Psoas muscle (tissue), 8 donors: ENCODE results near the gene SNX12. TPM values are rescaled to one million over a fixed set of nuclear protein-coding genes. Genes with fewer than 3 reads are reported as not detected.

Experiments
- ATAC-seq, 4 donors: fragments of 200-7000 bp; cut with Tn5 transposase; one replicate each; pipeline ENCODE4 v1.9.1; 2020; ENCODE audit warnings: moderate library complexity in 3 of 4, mild to moderate bottlenecking in 2 of 4
- DNase-seq, 2 donors: peaks; one replicate each; pipeline ENCODE4 v3.0.0-alpha.2; 2020
- H3K27ac ChIP-seq: fragments of 200-600 bp; one replicate; pipeline ENCODE4 v1.8.0; 2022
- H3K27me3 ChIP-seq, 3 donors: fragments of 200-600 bp in 1 of 3; one replicate each; pipeline versions ENCODE4 v1.6.1 to v1.8.0; 2013 to 2022; ENCODE audit warnings: low read length in 2 of 3, mild to moderate bottlenecking in 2 of 3, moderate library complexity in 1 of 3; ENCODE audit not compliant: insufficient read depth in 3 of 3
- H3K36me3 ChIP-seq, 2 donors: fragments of 200-600 bp in 1 of 2; one replicate each; pipeline versions ENCODE4 v1.6.1 to v1.8.0; 2013 to 2022; ENCODE audit warnings: low read depth in 1 of 2, mild to moderate bottlenecking in 1 of 2, moderate library complexity in 1 of 2; ENCODE audit not compliant: insufficient read depth in 1 of 2
- H3K4me1 ChIP-seq: fragments of 200-600 bp; one replicate; pipeline ENCODE4 v1.8.0; 2022
- H3K4me3 ChIP-seq: fragments of 200-600 bp; one replicate; pipeline ENCODE4 v1.8.0; 2022; ENCODE audit warnings: mild to moderate bottlenecking
- H3K9me3 ChIP-seq: fragments of 200-600 bp; one replicate; pipeline ENCODE4 v1.8.0; 2022
- WGBS, 3 donors: extraction: QIAGEN DNeasy Blood & Tissue Kit; methylation state at CpG; one replicate each; pipeline versions ENCODE4 v1.1.6 to v1.1.7; 2013; 5-methylcytosine and 5-hydroxymethylcytosine counted together
- intact Hi-C, 2 donors: fragments of 100-400 bp; cut with DNase I; formaldehyde crosslinking; loops; one replicate each; pipeline versions ENCODE4 v1.11.0 to v1.14.2; 2022
- polyA plus RNA-seq, 3 donors: library from polyadenylated mRNA; stranded (reverse); fragments of 200-250 nt; gene quantifications; one replicate each; pipeline ENCODE4 v1.2.3, GENCODE V29; 2013
- total RNA-seq, 4 donors: library from RNA; stranded (reverse); fragmentation: NEBNext Ultra II Directional in 2 of 4; extraction: Animal tissue kit (Norgen Biotek cat#: 25700) in 2 of 4; gene quantifications; one replicate each; pipeline versions ENCODE4 v1.2.1 to v1.2.4, GENCODE V29; 2021 to 2023
- TF ChIP-seq, protein P1 (sequence below): fragments of 200-600 bp; IDR thresholded peaks from one replicate; pipeline ENCODE4 v1.8.0; 2022; ENCODE audit warnings: antibody characterized with exemption
- donor health status: healthy with polysubstance abuse.
- donor health status: DM: no; HTN: no; CAD: no; lungs with moderate emphysema.
- donor health status: Bipolar disorder and iron deficiency.
- donor health status: healthy.
- donor health status: DM: yes; HTN: yes; CAD: no.
- donor health status: DM: no; HTN: no; CAD: no.
- donor health status: DM: no; HTN: no; CAD: no.
- donor health status: DM: yes; HTN: yes; CAD: no.

SNX12 gene
- total and polyA plus RNA-seq, 7 donors = 28.0 to 55.6 (median 37.1) TPM

DNA sequence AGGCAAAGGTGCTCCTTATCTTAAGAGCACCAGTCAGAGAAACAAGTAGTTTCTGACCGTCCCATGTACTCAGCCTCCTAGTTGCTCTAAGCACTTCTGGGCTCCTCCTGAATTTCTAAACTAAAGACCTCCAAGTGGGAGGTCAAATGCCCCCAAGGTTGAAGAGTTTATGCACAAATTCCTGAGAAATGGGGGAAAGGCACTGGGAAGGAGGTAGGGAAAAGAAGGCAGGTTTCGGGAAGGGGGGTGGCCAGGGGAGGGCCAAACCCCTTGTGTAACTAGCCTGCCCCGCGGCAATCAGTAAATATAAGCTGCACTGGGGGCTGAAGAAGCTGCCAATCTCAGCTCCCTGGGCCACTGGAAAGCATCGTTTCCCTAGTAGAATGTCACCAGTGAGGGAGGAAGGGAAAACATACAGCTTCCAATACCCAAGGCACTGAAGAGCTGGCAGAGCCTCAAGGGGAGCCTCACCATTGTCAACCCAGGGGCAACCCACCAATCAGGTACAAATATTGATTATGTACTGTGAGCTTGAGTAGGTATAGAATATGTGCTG lies 30.9 kb upstream of the SNX12 start:
- Histone ChIP-seq H3K27me3 (peaks cover 0 to 21% (median 0%) of the 10 kb centered on the region in 3 donors), H3K9me3 (no peaks in the 10 kb centered on the region), H3K27ac (no peak overlapping the region), H3K4me3 (no peak overlapping the region), H3K4me1 (no peaks in the 10 kb centered on the region), H3K36me3 (peaks cover 0 to 8% of the 10 kb centered on the region in 2 donors)
- intact Hi-C loops = no loop called here
- ATAC-seq (no peak), DNase-seq (no peak)
- TF ChIP-seq, protein P1, sequence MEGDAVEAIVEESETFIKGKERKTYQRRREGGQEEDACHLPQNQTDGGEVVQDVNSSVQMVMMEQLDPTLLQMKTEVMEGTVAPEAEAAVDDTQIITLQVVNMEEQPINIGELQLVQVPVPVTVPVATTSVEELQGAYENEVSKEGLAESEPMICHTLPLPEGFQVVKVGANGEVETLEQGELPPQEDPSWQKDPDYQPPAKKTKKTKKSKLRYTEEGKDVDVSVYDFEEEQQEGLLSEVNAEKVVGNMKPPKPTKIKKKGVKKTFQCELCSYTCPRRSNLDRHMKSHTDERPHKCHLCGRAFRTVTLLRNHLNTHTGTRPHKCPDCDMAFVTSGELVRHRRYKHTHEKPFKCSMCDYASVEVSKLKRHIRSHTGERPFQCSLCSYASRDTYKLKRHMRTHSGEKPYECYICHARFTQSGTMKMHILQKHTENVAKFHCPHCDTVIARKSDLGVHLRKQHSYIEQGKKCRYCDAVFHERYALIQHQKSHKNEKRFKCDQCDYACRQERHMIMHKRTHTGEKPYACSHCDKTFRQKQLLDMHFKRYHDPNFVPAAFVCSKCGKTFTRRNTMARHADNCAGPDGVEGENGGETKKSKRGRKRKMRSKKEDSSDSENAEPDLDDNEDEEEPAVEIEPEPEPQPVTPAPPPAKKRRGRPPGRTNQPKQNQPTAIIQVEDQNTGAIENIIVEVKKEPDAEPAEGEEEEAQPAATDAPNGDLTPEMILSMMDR = no peak
- 51 to 70% (median 69%) methylated on average over 4 to 5 of the region's 5 CpGs for WGBS, 3 donors

DNA sequence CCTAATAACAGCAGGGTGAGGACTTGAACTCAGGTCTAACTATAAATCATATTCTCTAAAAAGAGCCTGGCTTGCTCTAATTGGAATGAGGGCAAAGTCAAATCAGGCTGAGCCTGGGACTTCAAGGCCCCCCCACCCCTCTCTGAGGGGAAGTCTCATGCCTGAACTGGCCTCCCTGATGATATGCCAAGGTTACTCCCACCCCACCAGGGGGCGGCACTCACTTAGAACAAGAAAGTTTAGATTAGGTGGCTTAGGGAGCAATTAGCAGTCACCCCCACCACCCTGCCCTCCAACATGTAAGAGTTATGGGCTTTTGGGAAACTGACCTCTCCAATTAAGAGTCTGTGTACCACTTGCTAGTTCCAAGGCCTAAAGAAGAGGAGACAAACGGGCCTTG lies 30.2 kb upstream of the SNX12 start:
- whole genome bisulfite sequencing, 3 donors = 18 to 22% (median 22%) methylated on average over 1 to 2 of the region's 2 CpGs
- no peak for ATAC-seq

DNA sequence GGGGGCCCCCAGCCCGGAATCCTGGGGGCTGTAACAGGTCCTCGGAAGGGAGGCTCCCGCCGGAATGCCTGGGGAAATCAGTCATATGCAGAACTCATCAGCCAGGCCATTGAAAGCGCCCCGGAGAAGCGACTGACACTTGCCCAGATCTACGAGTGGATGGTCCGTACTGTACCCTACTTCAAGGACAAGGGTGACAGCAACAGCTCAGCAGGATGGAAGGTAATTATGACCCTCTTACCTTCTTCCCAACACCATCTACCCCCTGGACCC lies 28.6 kb upstream of the SNX12 start:
- DNase-seq = no peak
- intact Hi-C loops = no loop called here
- Histone ChIP-seq H3K36me3 (peaks cover 0 to 5% of the 10 kb centered on the region in 2 donors), H3K27ac (no peak overlapping the region), H3K27me3 (peaks cover 0 to 21% (median 0%) of the 10 kb centered on the region in 3 donors), H3K9me3 (no peaks in the 10 kb centered on the region), H3K4me3 (peak overlapping the region; percentile 75), H3K4me1 (no peaks in the 10 kb centered on the region)
- ATAC-seq = no peak
- TF ChIP-seq, protein P1 = no peak
- 3 to 23% (median 9%) methylated on average over 9 of the region's 9 CpGs for WGBS, 3 donors

More for the DNA sequence above, 30.2 kb upstream of the SNX12 start:
- intact Hi-C loops = no loop called here
- H3K9me3 ChIP-seq = no peaks in the 10 kb centered on the region
- no peaks in the 10 kb centered on the region for H3K4me1 ChIP-seq
- no peak overlapping the region for H3K27ac ChIP-seq
- H3K4me3 ChIP-seq = no peak overlapping the region
- H3K36me3 ChIP-seq = peaks cover 0 to 8% of the 10 kb centered on the region in 2 donors
- TF ChIP-seq, protein P1 = peak; percentile 42
- DNase-seq = peak; percentile 61 to 64
- H3K27me3 ChIP-seq = peaks cover 0 to 21% (median 0%) of the 10 kb centered on the region in 3 donors

DNA sequence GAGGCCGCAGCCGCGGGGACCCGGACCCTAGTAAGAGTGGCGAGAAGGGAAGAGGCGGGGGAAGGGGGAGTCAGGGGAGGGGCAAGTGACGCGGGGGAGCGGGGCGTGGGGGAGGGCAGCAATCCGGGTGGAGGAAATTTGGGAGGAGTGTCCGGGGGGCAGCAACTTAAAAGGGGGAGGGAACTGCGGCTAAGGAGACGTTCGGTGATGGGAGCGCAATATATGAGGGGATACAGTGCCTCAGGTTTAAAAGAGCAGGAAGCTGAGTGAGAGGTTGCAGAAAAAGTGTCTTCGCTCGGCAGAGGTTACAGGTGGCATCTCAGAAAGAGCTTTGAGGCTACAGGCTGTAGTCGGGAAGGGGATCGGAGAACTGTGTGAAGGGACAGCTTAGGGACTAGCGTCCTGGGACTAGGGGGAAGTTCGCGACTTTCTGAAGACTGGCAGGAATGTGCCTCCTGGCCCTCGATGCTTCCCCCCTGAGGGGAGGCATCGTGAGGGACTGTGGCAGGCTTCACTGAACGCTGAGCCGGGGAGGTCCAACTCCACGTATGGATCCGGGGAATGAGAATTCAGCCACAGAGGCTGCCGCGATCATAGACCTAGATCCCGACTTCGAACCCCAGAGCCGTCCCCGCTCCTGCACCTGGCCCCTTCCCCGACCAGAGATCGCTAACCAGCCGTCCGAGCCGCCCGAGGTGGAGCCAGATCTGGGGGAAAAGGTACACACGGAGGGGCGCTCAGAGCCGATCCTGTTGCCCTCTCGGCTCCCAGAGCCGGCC lies 28.0 kb upstream of the SNX12 start:
- Histone ChIP-seq H3K4me1 (no peaks in the 10 kb centered on the region), H3K4me3 (peak overlapping the region; percentile 75), H3K36me3 (peaks cover 0 to 4% of the 10 kb centered on the region in 2 donors), H3K9me3 (no peaks in the 10 kb centered on the region), H3K27me3 (peaks cover 0 to 17% (median 0%) of the 10 kb centered on the region in 3 donors), H3K27ac (peak overlapping the region; percentile 72)
- DNase-seq = peak in 1 of 2 donors; percentile 49
- TF ChIP-seq, protein P1 = no peak
- intact Hi-C loops = no loop called here
- WGBS, 3 donors = 0 to 13% (median 1%) methylated on average over 21 to 46 of the region's 46 CpGs
- ATAC-seq = peak; percentile 74 to 90 (median 76)
